Endothelial cell of umbilical vein (primary cell): ENCODE data around the gene MLC1. TPM values are rescaled to one million over a fixed set of nuclear protein-coding genes. Genes with fewer than 3 reads are reported as not detected.

ENCODE experiments used
- BruUV-seq: library from RNA; stranded (reverse); fragments of 400-500 nt; replicated peaks from 2 replicates; lab custom pipeline; 2021; lab: Mats Ljungman, UMichigan
- CTCF ChIA-PET: fragments of 300-600, 350-600 bp; sonication (Branson Sonifier 250); formaldehyde crosslinking; loops from one replicate; lab custom pipeline; 2021; ENCODE audit warnings: antibody characterized with exemption, inconsistent platforms; lab: Charles Lee
- POLR2A ChIA-PET: fragments of 300-600, 350-600 bp; sonication (Branson Sonifier 250); formaldehyde crosslinking; loops from one replicate; lab custom pipeline; 2021; ENCODE audit warnings: antibody characterized with exemption, inconsistent platforms; lab: Charles Lee
- DNase-seq: peaks from one replicate; pipeline ENCODE4 v3.0.0-alpha.2; 2011; ENCODE audit warnings: low read depth, low spot score
- FAIRE-seq: peaks from 2 replicates; lab custom pipeline; 2011; peaks lifted over from hg19 to GRCh38; lab: Jason Lieb, UNC
- H2AFZ ChIP-seq: 2 replicates; pipeline ENCODE4 v1.6.0; 2012; ENCODE audit warnings: low read depth, low read length, control low read depth, inconsistent platforms
- H3K27ac ChIP-seq: 2 replicates; pipeline ENCODE4 v1.5.1; 2011; ENCODE audit warnings: low read depth, mild to moderate bottlenecking, control low read depth, low read length, moderate library complexity; ENCODE audit not compliant: insufficient read depth
- H3K27me3 ChIP-seq, 2 experiments: 2 replicates each; pipeline versions ENCODE4 v1.6.0 to v1.6.1; 2011; ENCODE audit warnings: low read length in 2 of 2, mixed read lengths in 1 of 2; ENCODE audit not compliant: control insufficient read depth in 2 of 2, insufficient read depth in 2 of 2
- H3K36me3 ChIP-seq, 2 experiments: 2 replicates in 1 of 2; 3 replicates in 1 of 2; pipeline ENCODE4 v1.5.1; 2011; ENCODE audit warnings: low read length in 2 of 2, mild to moderate bottlenecking in 1 of 2, moderate library complexity in 1 of 2; ENCODE audit not compliant: control insufficient read depth in 2 of 2, insufficient read depth in 2 of 2; ENCODE audit errors: extremely low read depth in 1 of 2
- H3K4me1 ChIP-seq: 3 replicates; pipeline ENCODE4 v1.5.1; 2011; ENCODE audit warnings: mild to moderate bottlenecking, low read length; ENCODE audit not compliant: control insufficient read depth, insufficient read depth; ENCODE audit errors: extremely low read depth
- H3K4me2 ChIP-seq: 2 replicates; pipeline ENCODE4 v1.6.1; 2011; ENCODE audit warnings: low read length, control low read depth, mixed read lengths; ENCODE audit not compliant: insufficient read depth
- H3K4me3 ChIP-seq, 3 experiments: fragments of 200-600 bp in 1 of 3; sonication (generic), shearing (Covaris generic) in 1 of 3; replicated peaks in 1 of 3; 2 replicates each; pipeline ENCODE4 v1.5.1; 2011 to 2016; ENCODE audit warnings: control low read depth in 3 of 3, low read length in 3 of 3, mild to moderate bottlenecking in 2 of 3, inconsistent platforms in 1 of 3, low read depth in 1 of 3, moderate library complexity in 1 of 3; ENCODE audit not compliant: insufficient read depth in 1 of 3
- H3K79me2 ChIP-seq: 2 replicates; pipeline ENCODE4 v1.6.0; 2012; ENCODE audit warnings: low read length, inconsistent platforms; ENCODE audit not compliant: control insufficient read depth, insufficient read depth
- H3K9ac ChIP-seq: replicated peaks from 2 replicates; pipeline ENCODE3; 2011; ENCODE audit warnings: low read length, control low read depth; ENCODE audit not compliant: insufficient read depth; ENCODE audit errors: extremely low read depth
- H3K9me1 ChIP-seq: replicated peaks from 3 replicates; pipeline ENCODE4 v1.6.0; 2011; ENCODE audit warnings: mild to moderate bottlenecking, low read length; ENCODE audit not compliant: control insufficient read depth, insufficient read depth; ENCODE audit errors: extremely low read depth
- H3K9me3 ChIP-seq: replicated peaks from 2 replicates; pipeline ENCODE4 v1.5.1; 2012; ENCODE audit warnings: low read length, inconsistent platforms; ENCODE audit not compliant: control insufficient read depth, insufficient read depth
- H4K20me1 ChIP-seq: replicated peaks from 2 replicates; pipeline ENCODE3; 2011; ENCODE audit warnings: mild to moderate bottlenecking, low read length; ENCODE audit not compliant: control insufficient read depth, insufficient read depth; ENCODE audit errors: extremely low read depth
- CTCF ChIP-seq, 2 donors: IDR thresholded peaks; 1 replicate in 1 of 2; 2 replicates in 1 of 2; pipeline ENCODE4 v1.5.1; 2011; ENCODE audit warnings: low read length in 2 of 2, mild to moderate bottlenecking in 2 of 2, moderate library complexity in 2 of 2, control low read depth in 1 of 2, inconsistent platforms in 1 of 2, low read depth in 1 of 2; ENCODE audit not compliant: insufficient read depth in 1 of 2; ENCODE audit errors: extremely low read depth in 1 of 2
- EZH2 ChIP-seq: IDR thresholded peaks from 2 replicates; pipeline ENCODE4 v1.6.1; 2012; ENCODE audit warnings: borderline replicate concordance, low read depth, mild to moderate bottlenecking, moderate library complexity, low read length, inconsistent platforms; ENCODE audit not compliant: severe bottlenecking
- FOS ChIP-seq: IDR thresholded peaks from 2 replicates; pipeline ENCODE4 v1.6.1; 2011; ENCODE audit warnings: mild to moderate bottlenecking, low read length, moderate library complexity, borderline replicate concordance; ENCODE audit not compliant: insufficient read depth
- GATA2 ChIP-seq: IDR thresholded peaks from 2 replicates; pipeline ENCODE4 v1.7.0; 2011; ENCODE audit warnings: low read depth, mild to moderate bottlenecking, moderate library complexity, mixed read lengths, low read length; ENCODE audit not compliant: insufficient read length, insufficient read depth
- JUN ChIP-seq: IDR thresholded peaks from 2 replicates; pipeline ENCODE4 v1.6.1; 2011; ENCODE audit warnings: borderline replicate concordance, low read depth; ENCODE audit not compliant: insufficient read length, insufficient read depth
- MAX ChIP-seq: IDR thresholded peaks from 2 replicates; pipeline ENCODE4 v1.6.1; 2011; ENCODE audit not compliant: insufficient read depth, insufficient read length
- MYC ChIP-seq: IDR thresholded peaks from one replicate; pipeline ENCODE4 v1.6.1; 2011; ENCODE audit warnings: mild to moderate bottlenecking, low read depth, low read length
- POLR2A ChIP-seq: IDR thresholded peaks from 2 replicates; pipeline ENCODE4 v1.6.1; 2012; ENCODE audit warnings: low read depth, mild to moderate bottlenecking, control low read depth, low read length
- POLR2AphosphoS5 ChIP-seq: IDR thresholded peaks from 2 replicates; pipeline ENCODE4 v1.6.1; 2012; ENCODE audit warnings: low read depth, mild to moderate bottlenecking, control low read depth, low read length, moderate library complexity; ENCODE audit not compliant: insufficient read depth
- dilution Hi-C: fragments of 300-500 bp; cut with MboI; formaldehyde crosslinking; loops from one replicate; pipeline ENCODE4 v1.15.0; 2019; ENCODE audit warnings: low sequenced_read_pairs; ENCODE audit not compliant: extremely low pct_ligation_motif_present
- intact Hi-C: fragments of 100-400 bp; cut with micrococcal nuclease; formaldehyde crosslinking; loops from one replicate; pipeline ENCODE4 v1.10.0; 2022
- polyA plus RNA-seq, 4 experiments: library from polyadenylated mRNA; depleted of rRNA in 3 of 4; stranded (reverse) in 3 of 4; unstranded in 1 of 4; fragments of >200 nt; gene quantifications; 2 replicates each; pipeline versions ENCODE4 v1.2.1 to v1.2.3, GENCODE V29; 2011 to 2012; ENCODE audit warnings: missing spikeins in 1 of 4
- total RNA-seq: library from RNA; stranded (reverse); gene quantifications from 2 replicates; pipeline ENCODE4 v1.2.3, GENCODE V29; 2021

Gene MLC1
- total and polyA plus RNA-seq, 2 donors (not counting 3 experiments of a cell fraction or from before 2014, with no cell fraction given), result not detected

- dilution Hi-C loops, result no loop called here
- ChIA-PET POLR2A (interaction anchor here (0.6 kb wide), 1 partner anchor 483 kb away, joined by 3 read pairs; no protein-coding TSS in a partner anchor), CTCF (no interaction called here)
- Histone ChIP-seq H3K9me3 (no peaks in the 10 kb centered on the region), H3K9ac (no peak overlapping the region), H2AFZ (no peak overlapping the region), H3K27ac (no peak overlapping the region), H3K4me1 (no peaks in the 10 kb centered on the region), H3K79me2 (peaks cover 2% of the 10 kb centered on the region), H3K4me3 (no peak overlapping the region), H3K27me3 (no peaks in the 10 kb centered on the region), H3K4me2 (no peak overlapping the region), H3K36me3 (peaks cover 22 to 27% of the 10 kb centered on the region in 2 experiments), H4K20me1 (no peaks in the 10 kb centered on the region), H3K9me1 (no peaks in the 10 kb centered on the region)
- DNase-seq (no peak), FAIRE-seq (no peak)
- intact Hi-C loops, result no loop called here
- no TSS peak for BruUV-seq
- TF ChIP-seq EZH2 (no peak), CTCF (IDR thresholded peaks at IDR 0.05; ENCODE audit: extremely low read depth in 1 of 2, insufficient read depth in 1 of 2, low read depth in 1 of 2, low read length in 2 of 2) (no peak), POLR2AphosphoS5 (no peak), MYC (no peak), JUN (no peak), MAX (no peak), GATA2 (no peak), POLR2A (no peak), FOS (no peak)
These were observed 49.3 kb upstream of the MLC1 start for GRCh38 chr22:50134481-50134880.
